ENCODE measurements around the gene ASTN1. TPM values are rescaled to one million over a fixed set of nuclear protein-coding genes. Genes with fewer than 3 reads are reported as not detected.

ASTN1 gene
- polyA plus RNA-seq, 1 experiment, result 0.09 TPM

- TF ChIP-seq CTCF (IDR thresholded peaks at IDR 0.05; ENCODE audit: low read depth, low read length), result no peak
- no peak for DNase-seq (ENCODE audit: low read depth, low spot score)
- H3K9me3 ChIP-seq (ENCODE audit: control insufficient read depth, insufficient read depth, low read length), result no peaks in the 10 kb centered on the region
- H3K27ac ChIP-seq (ENCODE audit: low read depth, low read length), result no peak overlapping the region
- POLR2A ChIA-PET, result no interaction called here
- H3K27me3 ChIP-seq (ENCODE audit: control insufficient read depth, insufficient read depth, low read length), result no peaks in the 10 kb centered on the region
- CTCF ChIA-PET, result no interaction called here
- no peak overlapping the region for H3K4me3 ChIP-seq (ENCODE audit: low read depth, low read length)
These were observed 143.5 kb downstream of the ASTN1 start for GRCh38 chr1:177020851-177021589.

GRCh38 chr1:177017287-177017852, 147.1 kb downstream of the ASTN1 start:
- Histone ChIP-seq H3K4me3 (ENCODE audit: low read depth, low read length) (no peak overlapping the region), H3K27me3 (ENCODE audit: control insufficient read depth, insufficient read depth, low read length) (no peaks in the 10 kb centered on the region), H3K27ac (ENCODE audit: low read depth, low read length) (no peak overlapping the region), H3K9me3 (ENCODE audit: control insufficient read depth, insufficient read depth, low read length) (no peaks in the 10 kb centered on the region)
- ChIA-PET POLR2A (no interaction called here), CTCF (no interaction called here)
- TF ChIP-seq CTCF (IDR thresholded peaks at IDR 0.05; ENCODE audit: low read depth, low read length), result no peak
- DNase-seq (ENCODE audit: low read depth, low spot score), result no peak

- ChIA-PET CTCF (no interaction called here), POLR2A (no interaction called here)
- Histone ChIP-seq H3K9me3 (ENCODE audit: control insufficient read depth, insufficient read depth, low read length) (no peaks in the 10 kb centered on the region), H3K4me3 (ENCODE audit: low read depth, low read length) (no peak overlapping the region), H3K27me3 (ENCODE audit: control insufficient read depth, insufficient read depth, low read length) (no peaks in the 10 kb centered on the region), H3K27ac (ENCODE audit: low read depth, low read length) (no peak overlapping the region)
- DNase-seq (ENCODE audit: low read depth, low spot score), result no peak
- TF ChIP-seq CTCF (IDR thresholded peaks at IDR 0.05; ENCODE audit: low read depth, low read length), result no peak
These were observed 150.2 kb downstream of the ASTN1 start for GRCh38 chr1:177014325-177014724.

- POLR2A ChIA-PET, result no interaction called here
- CTCF ChIA-PET, result no interaction called here
- H3K4me3 ChIP-seq (ENCODE audit: low read depth, low read length), result no peak overlapping the region
- H3K9me3 ChIP-seq (ENCODE audit: control insufficient read depth, insufficient read depth, low read length), result no peaks in the 10 kb centered on the region
- H3K27me3 ChIP-seq (ENCODE audit: control insufficient read depth, insufficient read depth, low read length), result no peaks in the 10 kb centered on the region
- no peak for DNase-seq (ENCODE audit: low read depth, low spot score)
- H3K27ac ChIP-seq (ENCODE audit: low read depth, low read length), result no peak overlapping the region
- no peak for TF ChIP-seq CTCF (IDR thresholded peaks at IDR 0.05; ENCODE audit: low read depth, low read length)
These were observed 152.1 kb downstream of the ASTN1 start for GRCh38 chr1:177012342-177012925.

GRCh38 chr1:177011508-177011907, 153.0 kb downstream of the ASTN1 start:
- no peaks in the 10 kb centered on the region for H3K9me3 ChIP-seq (ENCODE audit: control insufficient read depth, insufficient read depth, low read length)
- CTCF ChIA-PET, result no interaction called here

More at GRCh38 chr1:177011508-177011907, 153.0 kb downstream of the ASTN1 start:
- POLR2A ChIA-PET, result no interaction called here
- Histone ChIP-seq H3K4me3 (ENCODE audit: low read depth, low read length) (no peak overlapping the region), H3K27me3 (ENCODE audit: control insufficient read depth, insufficient read depth, low read length) (no peaks in the 10 kb centered on the region), H3K27ac (ENCODE audit: low read depth, low read length) (no peak overlapping the region)
- TF ChIP-seq CTCF (IDR thresholded peaks at IDR 0.05; ENCODE audit: low read depth, low read length), result no peak
- no peak for DNase-seq (ENCODE audit: low read depth, low spot score)

Measured in AG04450 (cell line).